Kidney epithelial cell (primary cell): ENCODE results near the gene RAB4B. TPM values are rescaled to one million over a fixed set of nuclear protein-coding genes. Genes with fewer than 3 reads are reported as not detected.
"Not testable (repeated sequence)": the region's sequence is repeated elsewhere in the genome, so short reads cannot be mapped to it uniquely, and the experiment has no call there.

ENCODE experiments used
- DNase-seq: peaks from one replicate; pipeline ENCODE4 v3.0.0-alpha.2; 2010; ENCODE audit warnings: low read depth
- H3K27me3 ChIP-seq: 2 replicates; pipeline ENCODE4 v1.6.0; 2011; ENCODE audit warnings: low read length; ENCODE audit not compliant: control insufficient read depth, insufficient read depth
- H3K36me3 ChIP-seq: 2 replicates; pipeline ENCODE4 v1.5.1; 2011; ENCODE audit warnings: low read length; ENCODE audit not compliant: control insufficient read depth, insufficient read depth
- H3K4me3 ChIP-seq: 2 replicates; pipeline ENCODE4 v1.5.1; 2011; ENCODE audit warnings: low read depth, mild to moderate bottlenecking, control low read depth, low read length
- total RNA-seq: library from RNA; depleted of rRNA; stranded (reverse); fragments of >200 nt; gene quantifications from 2 replicates; pipeline ENCODE4 v1.2.3, GENCODE V29; 2015
- TF ChIP-seq, protein P1 (sequence below): IDR thresholded peaks from 2 replicates; pipeline ENCODE4 v1.5.1; 2011; ENCODE audit warnings: mild to moderate bottlenecking, moderate library complexity, low read length, control low read depth, inconsistent platforms; ENCODE audit not compliant: insufficient read depth, poor library complexity, severe bottlenecking

Gene RAB4B
- total RNA-seq, 1 donor from 2014 or later = 23.0 TPM

- Histone ChIP-seq H3K4me3 (no peak overlapping the region), H3K27me3 (peaks cover 6% of the 10 kb centered on the region), H3K36me3 (peaks cover 1% of the 10 kb centered on the region)
- DNase-seq = no peak
- TF ChIP-seq, protein P1, sequence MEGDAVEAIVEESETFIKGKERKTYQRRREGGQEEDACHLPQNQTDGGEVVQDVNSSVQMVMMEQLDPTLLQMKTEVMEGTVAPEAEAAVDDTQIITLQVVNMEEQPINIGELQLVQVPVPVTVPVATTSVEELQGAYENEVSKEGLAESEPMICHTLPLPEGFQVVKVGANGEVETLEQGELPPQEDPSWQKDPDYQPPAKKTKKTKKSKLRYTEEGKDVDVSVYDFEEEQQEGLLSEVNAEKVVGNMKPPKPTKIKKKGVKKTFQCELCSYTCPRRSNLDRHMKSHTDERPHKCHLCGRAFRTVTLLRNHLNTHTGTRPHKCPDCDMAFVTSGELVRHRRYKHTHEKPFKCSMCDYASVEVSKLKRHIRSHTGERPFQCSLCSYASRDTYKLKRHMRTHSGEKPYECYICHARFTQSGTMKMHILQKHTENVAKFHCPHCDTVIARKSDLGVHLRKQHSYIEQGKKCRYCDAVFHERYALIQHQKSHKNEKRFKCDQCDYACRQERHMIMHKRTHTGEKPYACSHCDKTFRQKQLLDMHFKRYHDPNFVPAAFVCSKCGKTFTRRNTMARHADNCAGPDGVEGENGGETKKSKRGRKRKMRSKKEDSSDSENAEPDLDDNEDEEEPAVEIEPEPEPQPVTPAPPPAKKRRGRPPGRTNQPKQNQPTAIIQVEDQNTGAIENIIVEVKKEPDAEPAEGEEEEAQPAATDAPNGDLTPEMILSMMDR = no peak
These were observed 30.4 kb downstream of the RAB4B start for GRCh38 chr19:40808497-40808896.

- peaks cover 1% of the 10 kb centered on the region for H3K36me3 ChIP-seq
- TF ChIP-seq, protein P1 = no peak
- H3K4me3 ChIP-seq = no peak overlapping the region
- DNase-seq = no peak
- H3K27me3 ChIP-seq = peaks cover 12% of the 10 kb centered on the region
These were observed 31.5 kb downstream of the RAB4B start for GRCh38 chr19:40809358-40810086.

- TF ChIP-seq, protein P1 = no peak
- peaks cover 12% of the 10 kb centered on the region for H3K27me3 ChIP-seq
- no peak for DNase-seq
- H3K4me3 ChIP-seq = peak overlapping the region; percentile 40
- H3K36me3 ChIP-seq = peaks cover under 1% of the 10 kb centered on the region
These were observed 32.1 kb downstream of the RAB4B start for GRCh38 chr19:40810160-40810559.

GRCh38 chr19:40810649-40811408 lies 32.8 kb downstream of the RAB4B start:
- not testable (repeated sequence) for DNase-seq

DNA sequence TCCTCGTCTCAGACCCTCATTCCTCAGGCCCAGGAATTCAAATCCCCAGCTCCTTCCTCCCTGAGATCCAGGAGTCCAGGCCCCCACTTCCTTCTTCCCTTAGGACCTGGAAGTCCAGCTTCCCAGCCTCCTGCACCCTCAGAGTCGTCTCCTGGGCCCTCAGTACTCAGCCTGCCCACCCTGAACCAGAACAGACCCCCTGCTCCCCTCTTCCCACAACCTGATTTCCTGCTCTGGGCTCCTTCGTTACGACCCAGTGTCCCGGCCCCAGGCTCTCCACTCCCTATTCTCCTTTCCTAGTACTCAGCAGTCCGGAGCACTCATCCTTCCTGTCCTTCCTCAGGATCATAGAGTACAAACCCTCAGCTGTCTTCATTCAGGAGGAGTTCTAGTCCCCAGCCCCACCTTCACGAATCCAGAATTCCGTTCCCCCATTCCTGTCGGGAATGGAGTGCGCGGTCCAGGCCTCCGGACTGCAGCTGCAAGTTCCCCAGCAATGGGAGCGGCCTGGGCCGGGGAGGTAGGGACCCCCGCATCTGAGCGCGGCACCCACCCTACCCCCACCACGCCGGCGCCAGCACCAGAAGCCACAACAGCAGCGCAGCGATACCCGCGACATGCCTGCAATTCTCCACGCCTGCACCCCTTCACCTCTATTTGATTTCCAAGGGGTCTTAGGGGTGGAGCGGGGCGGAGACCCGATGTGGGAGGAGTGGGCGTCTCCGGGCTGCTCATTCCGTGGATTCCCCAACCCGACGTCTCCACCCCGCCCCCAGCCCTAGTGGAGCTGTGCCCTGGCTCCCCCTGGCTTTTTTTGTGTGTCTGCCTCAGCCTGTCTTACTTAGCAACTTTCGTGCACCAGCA lies 33.7 kb downstream of the RAB4B start:
- no peaks in the 10 kb centered on the region for H3K36me3 ChIP-seq
- H3K4me3 ChIP-seq = no peak overlapping the region
- TF ChIP-seq, protein P1 = peak; percentile 7
- peaks cover 16% of the 10 kb centered on the region for H3K27me3 ChIP-seq
- no peak for DNase-seq

More at GRCh38 chr19:40810649-40811408, 32.8 kb downstream of the RAB4B start:
- Histone ChIP-seq H3K27me3 (peaks cover 16% of the 10 kb centered on the region), H3K4me3 (peak overlapping the region; percentile 40)
- H3K36me3 ChIP-seq = not testable (repeated sequence)

GRCh38 chr19:40812571-40812970 lies 34.5 kb downstream of the RAB4B start:
- not testable (repeated sequence) for DNase-seq, H3K4me3 ChIP-seq, H3K36me3 ChIP-seq
- peaks cover 16% of the 10 kb centered on the region for H3K27me3 ChIP-seq
